Nephron progenitor cell (in vitro differentiated cells): ENCODE results near the gene AKAP12.

Experiments
- DNase-seq: peaks from one replicate; pipeline ENCODE4 v3.0.0; 2021
- H3K27ac Mint-ChIP-seq: 2 replicates; pipeline ENCODE4 v1.8.0; 2021; ENCODE audit warnings: mild to moderate bottlenecking, moderate library complexity, mixed read lengths
- H3K27me3 Mint-ChIP-seq: 2 replicates; pipeline ENCODE4 v1.8.0; 2021; ENCODE audit warnings: mild to moderate bottlenecking, low read depth, mixed read lengths; ENCODE audit not compliant: poor library complexity
- H3K36me3 Mint-ChIP-seq: 2 replicates; pipeline ENCODE4 v1.8.0; 2021; ENCODE audit warnings: low read depth, mixed read lengths
- H3K4me1 Mint-ChIP-seq: 2 replicates; pipeline ENCODE4 v1.8.0; 2021; ENCODE audit warnings: mixed read lengths
- H3K4me3 Mint-ChIP-seq: 2 replicates; pipeline ENCODE4 v1.8.0; 2021; ENCODE audit warnings: mild to moderate bottlenecking, moderate library complexity, mixed read lengths
- H3K9me3 Mint-ChIP-seq: 2 replicates; pipeline ENCODE4 v1.8.0; 2021; ENCODE audit warnings: mild to moderate bottlenecking, moderate library complexity, mixed read lengths
- CTCF ChIP-seq: fragments of 200-600 bp; sonication (generic); IDR thresholded peaks from 2 replicates; pipeline ENCODE4 v1.5.0; 2021; ENCODE audit warnings: antibody characterized with exemption

AKAP12 gene

GRCh38 chr6:151229401-151230276 is 10.1 kb upstream of the AKAP12 start:
- peaks cover 7% of the 10 kb centered on the region for H3K27me3 Mint-ChIP-seq
- no peaks in the 10 kb centered on the region for H3K4me1 Mint-ChIP-seq
- H3K9me3 Mint-ChIP-seq: peaks cover 6% of the 10 kb centered on the region
- H3K4me3 Mint-ChIP-seq: no peak overlapping the region
- no peak for DNase-seq
- no peak overlapping the region for H3K27ac Mint-ChIP-seq
- no peaks in the 10 kb centered on the region for H3K36me3 Mint-ChIP-seq
- TF ChIP-seq CTCF: no peak

- no peak for TF ChIP-seq CTCF
These were observed 9.5 kb upstream of the AKAP12 start for GRCh38 chr6:151230277-151230577.

GRCh38 chr6:151232899-151233298 is 6.9 kb upstream of the AKAP12 start:
- Mint-ChIP-seq H3K9me3 (peaks cover 6% of the 10 kb centered on the region), H3K27ac (no peak overlapping the region), H3K27me3 (peaks cover 6% of the 10 kb centered on the region), H3K4me3 (no peak overlapping the region), H3K36me3 (no peaks in the 10 kb centered on the region), H3K4me1 (no peaks in the 10 kb centered on the region)
- no peak for TF ChIP-seq CTCF
- DNase-seq: no peak

More at GRCh38 chr6:151230277-151230577, 9.5 kb upstream of the AKAP12 start:
- Mint-ChIP-seq H3K27me3 (peaks cover 5% of the 10 kb centered on the region), H3K9me3 (peaks cover 6% of the 10 kb centered on the region), H3K36me3 (no peaks in the 10 kb centered on the region), H3K4me3 (no peak overlapping the region), H3K27ac (no peak overlapping the region), H3K4me1 (no peaks in the 10 kb centered on the region)
- DNase-seq: no peak

GRCh38 chr6:151233731-151234130 is 6.0 kb upstream of the AKAP12 start:
- TF ChIP-seq CTCF: no peak
- Mint-ChIP-seq H3K36me3 (no peaks in the 10 kb centered on the region), H3K4me3 (no peak overlapping the region), H3K27ac (no peak overlapping the region), H3K27me3 (peaks cover 7% of the 10 kb centered on the region), H3K4me1 (no peaks in the 10 kb centered on the region), H3K9me3 (peaks cover 6% of the 10 kb centered on the region)
- DNase-seq: no peak

- H3K27me3 Mint-ChIP-seq: peaks cover 6% of the 10 kb centered on the region
- peaks cover 6% of the 10 kb centered on the region for H3K9me3 Mint-ChIP-seq
- no peak for TF ChIP-seq CTCF
- peaks cover 18% of the 10 kb centered on the region for H3K4me1 Mint-ChIP-seq
- H3K36me3 Mint-ChIP-seq: no peaks in the 10 kb centered on the region
- H3K4me3 Mint-ChIP-seq: no peak overlapping the region
- no peak for DNase-seq
- H3K27ac Mint-ChIP-seq: no peak overlapping the region
These were observed 2.9 kb upstream of the AKAP12 start for GRCh38 chr6:151236668-151237401.
